Keratinocyte (primary cell): Measurements from ENCODE around the gene BEST1. TPM values are rescaled to one million over a fixed set of nuclear protein-coding genes. Genes with fewer than 3 reads are reported as not detected.
"Not testable (repeated sequence)": the region's sequence is repeated elsewhere in the genome, so short reads cannot be mapped to it uniquely, and the experiment has no call there.

Experiments
- DNase-seq: peaks from one replicate; pipeline ENCODE4 v3.0.0-alpha.2; 2011; ENCODE audit warnings: low read depth, missing footprints, low spot score
- FAIRE-seq: peaks from 2 replicates; lab custom pipeline; 2011; peaks lifted over from hg19 to GRCh38; lab: Jason Lieb, UNC
- H2AFZ ChIP-seq: 2 replicates; pipeline ENCODE4 v1.6.0; 2012; ENCODE audit warnings: low read length, control low read depth, inconsistent platforms; ENCODE audit not compliant: control insufficient read depth
- H3K27ac ChIP-seq: 2 replicates; pipeline ENCODE4 v1.5.1; 2011; ENCODE audit warnings: low read length; ENCODE audit not compliant: control insufficient read depth, insufficient read depth
- H3K27me3 ChIP-seq: 3 replicates; pipeline ENCODE4 v1.6.0; 2011; ENCODE audit warnings: low read length; ENCODE audit not compliant: control insufficient read depth, insufficient read depth; ENCODE audit errors: extremely low read depth
- H3K36me3 ChIP-seq, 2 experiments: 2 replicates in 1 of 2; 3 replicates in 1 of 2; pipeline ENCODE4 v1.5.1; 2011; ENCODE audit warnings: low read length in 2 of 2, mild to moderate bottlenecking in 1 of 2; ENCODE audit not compliant: control insufficient read depth in 2 of 2, insufficient read depth in 2 of 2; ENCODE audit errors: extremely low read depth in 1 of 2
- H3K4me1 ChIP-seq: 3 replicates; pipeline ENCODE4 v1.5.1; 2011; ENCODE audit warnings: low read length; ENCODE audit not compliant: control insufficient read depth, insufficient read depth; ENCODE audit errors: extremely low read depth
- H3K4me2 ChIP-seq: 3 replicates; pipeline ENCODE4 v1.6.0; 2011; ENCODE audit warnings: low read depth, low read length; ENCODE audit not compliant: control insufficient read depth, insufficient read depth; ENCODE audit errors: extremely low read depth
- H3K4me3 ChIP-seq, 3 experiments: fragments of 200-600 bp in 1 of 3; sonication (generic) in 1 of 3; 2 replicates in 2 of 3; 3 replicates in 1 of 3; pipeline ENCODE4 v1.5.1; 2011 to 2016; ENCODE audit warnings: low read length in 3 of 3, mild to moderate bottlenecking in 3 of 3, control low read depth in 2 of 3, inconsistent platforms in 1 of 3, low read depth in 1 of 3, mixed read lengths in 1 of 3, mixed run types in 1 of 3, moderate library complexity in 1 of 3; ENCODE audit not compliant: control insufficient read depth in 2 of 3, insufficient read depth in 2 of 3; ENCODE audit errors: extremely low read depth in 1 of 3
- H3K79me2 ChIP-seq: 2 replicates; pipeline ENCODE4 v1.6.0; 2012; ENCODE audit warnings: low read length; ENCODE audit not compliant: control insufficient read depth, insufficient read depth
- H3K9ac ChIP-seq: 3 replicates; pipeline ENCODE4 v1.6.0; 2011; ENCODE audit warnings: low read length; ENCODE audit not compliant: control insufficient read depth, insufficient read depth; ENCODE audit errors: extremely low read depth
- H3K9me1 ChIP-seq: 3 replicates; pipeline ENCODE4 v1.6.0; 2011; ENCODE audit warnings: low read length; ENCODE audit not compliant: control insufficient read depth, insufficient read depth; ENCODE audit errors: extremely low read depth
- H3K9me3 ChIP-seq: 2 replicates; pipeline ENCODE4 v1.5.1; 2012; ENCODE audit warnings: low read depth, low read length; ENCODE audit not compliant: control insufficient read depth
- H4K20me1 ChIP-seq: 3 replicates; pipeline ENCODE4 v1.6.0; 2011; ENCODE audit warnings: low read length; ENCODE audit not compliant: control insufficient read depth, insufficient read depth; ENCODE audit errors: extremely low read depth
- EZH2 ChIP-seq: IDR thresholded peaks from one replicate; pipeline ENCODE4 v1.6.1; 2012; ENCODE audit warnings: inconsistent platforms, mild to moderate bottlenecking, low read length, moderate library complexity
- dilution Hi-C: fragments of 300-500 bp; cut with MboI; formaldehyde crosslinking; loops from one replicate; pipeline ENCODE4 v1.7.0; 2020; ENCODE audit warnings: low sequenced_read_pairs; ENCODE audit not compliant: extremely low pct_ligation_motif_present
- polyA plus RNA-seq, 5 experiments: library from polyadenylated mRNA; depleted of rRNA in 3 of 5; stranded (reverse) in 3 of 5; stranded (forward) in 1 of 5; unstranded in 1 of 5; fragments of >200 nt; gene quantifications; 1 replicate in 1 of 5; 2 replicates in 3 of 5; 3 replicates in 1 of 5; pipeline versions ENCODE4 v1.2.1 to v1.2.3, GENCODE V29; 2011 to 2012; ENCODE audit warnings: missing spikeins in 2 of 5, low read depth in 1 of 5, low replicate concordance in 1 of 5
- TF ChIP-seq, protein P1 (sequence below), 3 experiments: IDR thresholded peaks in 1 of 3; conservative IDR thresholded peaks in 1 of 3; optimal IDR thresholded peaks in 1 of 3; 2 replicates in 2 of 3; 3 replicates in 1 of 3; pipeline versions ENCODE3 to v1.5.1; 2011; ENCODE audit warnings: low read length in 3 of 3, mild to moderate bottlenecking in 3 of 3, moderate library complexity in 2 of 3, control low read depth in 1 of 3, inconsistent platforms in 1 of 3; ENCODE audit not compliant: insufficient read depth in 2 of 3; ENCODE audit errors: extremely low read depth in 1 of 3

Gene BEST1
- polyA plus RNA-seq, 1 donor (not counting 4 experiments of a cell fraction or from before 2014, with no cell fraction given) = 0.13 TPM

DNA sequence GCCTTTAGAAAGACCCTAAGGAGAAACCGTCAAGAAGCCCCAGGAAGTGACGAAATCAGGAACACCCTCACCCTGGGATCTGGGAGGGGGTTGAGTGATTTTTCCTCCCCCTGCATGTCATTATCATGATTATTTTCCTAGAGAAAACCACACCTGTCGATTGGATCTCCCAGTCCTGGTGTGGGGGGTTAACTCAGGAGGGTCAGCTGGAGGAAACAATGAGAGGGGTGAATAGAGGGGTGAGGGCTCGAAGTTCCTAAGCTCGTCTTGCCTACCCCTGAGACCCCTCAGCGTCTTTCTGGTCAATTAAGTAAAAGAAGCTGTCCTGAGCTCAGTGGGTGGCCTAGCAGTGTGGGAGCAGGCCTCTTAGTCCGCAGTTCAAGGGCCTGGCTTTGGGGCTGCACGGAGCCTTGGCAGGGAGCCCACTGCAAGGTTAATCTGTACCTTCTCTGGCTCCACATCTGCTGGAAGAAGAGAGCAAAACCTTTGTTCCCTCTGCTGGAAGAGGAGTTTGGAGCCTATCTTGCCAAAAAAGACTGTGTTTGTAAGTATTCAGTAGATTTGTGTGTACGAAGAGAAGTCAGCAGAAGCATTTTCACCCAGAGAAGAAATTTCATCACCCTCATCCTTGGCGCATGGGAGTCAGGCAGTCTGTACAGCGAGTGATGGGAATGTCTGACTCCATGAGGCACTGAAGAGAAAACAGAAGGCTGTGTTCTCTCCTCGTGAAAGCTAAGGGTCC is 51.5 kb downstream of the BEST1 start:
- Histone ChIP-seq H4K20me1 (no peaks in the 10 kb centered on the region), H3K9ac (no peak overlapping the region), H3K9me3 (peaks cover 6% of the 10 kb centered on the region), H3K27ac (no peak overlapping the region), H3K4me1 (no peaks in the 10 kb centered on the region), H3K79me2 (no peaks in the 10 kb centered on the region), H2AFZ (no peak overlapping the region), H3K27me3 (no peaks in the 10 kb centered on the region), H3K9me1 (no peaks in the 10 kb centered on the region), H3K4me2 (no peak overlapping the region), H3K4me3 (no peak overlapping the region), H3K36me3 (no peaks in the 10 kb centered on the region)
- TF ChIP-seq EZH2 = no peak
- TF ChIP-seq, protein P1, sequence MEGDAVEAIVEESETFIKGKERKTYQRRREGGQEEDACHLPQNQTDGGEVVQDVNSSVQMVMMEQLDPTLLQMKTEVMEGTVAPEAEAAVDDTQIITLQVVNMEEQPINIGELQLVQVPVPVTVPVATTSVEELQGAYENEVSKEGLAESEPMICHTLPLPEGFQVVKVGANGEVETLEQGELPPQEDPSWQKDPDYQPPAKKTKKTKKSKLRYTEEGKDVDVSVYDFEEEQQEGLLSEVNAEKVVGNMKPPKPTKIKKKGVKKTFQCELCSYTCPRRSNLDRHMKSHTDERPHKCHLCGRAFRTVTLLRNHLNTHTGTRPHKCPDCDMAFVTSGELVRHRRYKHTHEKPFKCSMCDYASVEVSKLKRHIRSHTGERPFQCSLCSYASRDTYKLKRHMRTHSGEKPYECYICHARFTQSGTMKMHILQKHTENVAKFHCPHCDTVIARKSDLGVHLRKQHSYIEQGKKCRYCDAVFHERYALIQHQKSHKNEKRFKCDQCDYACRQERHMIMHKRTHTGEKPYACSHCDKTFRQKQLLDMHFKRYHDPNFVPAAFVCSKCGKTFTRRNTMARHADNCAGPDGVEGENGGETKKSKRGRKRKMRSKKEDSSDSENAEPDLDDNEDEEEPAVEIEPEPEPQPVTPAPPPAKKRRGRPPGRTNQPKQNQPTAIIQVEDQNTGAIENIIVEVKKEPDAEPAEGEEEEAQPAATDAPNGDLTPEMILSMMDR (optimal IDR thresholded peaks at IDR 0.05 in 1 of 3, IDR thresholded peaks at IDR 0.05 in 1 of 3, conservative IDR thresholded peaks at IDR 0.05 in 1 of 3; ENCODE audit: extremely low read depth in 1 of 3, insufficient read depth in 2 of 3, low read length in 3 of 3) = no peak
- dilution Hi-C loops = no loop called here
- FAIRE-seq = no peak
- DNase-seq = no peak

DNA sequence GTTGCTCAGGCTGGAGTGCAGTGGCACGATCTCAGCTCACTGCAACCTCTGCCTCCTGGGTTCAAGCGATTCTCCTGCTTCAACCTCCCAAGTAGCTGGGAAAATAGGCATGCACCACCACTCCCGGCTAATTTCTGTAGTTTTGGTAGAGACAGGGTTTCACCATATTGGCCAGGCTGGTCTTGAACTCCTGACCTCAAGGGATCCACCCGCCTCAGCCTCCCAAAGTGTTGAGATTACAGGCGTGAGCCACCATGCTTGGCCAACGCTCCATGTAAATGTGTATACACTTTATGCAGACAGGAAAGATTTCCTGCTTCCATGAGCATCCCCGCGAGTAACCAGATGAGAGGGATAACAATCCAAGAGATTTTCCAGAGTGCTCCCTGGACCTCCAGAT is 52.1 kb downstream of the BEST1 start:
- H3K79me2 ChIP-seq, H3K9ac ChIP-seq, FAIRE-seq, dilution Hi-C loops, H3K9me3 ChIP-seq, H3K4me2 ChIP-seq, H3K27ac ChIP-seq, H3K9me1 ChIP-seq, H3K4me3 ChIP-seq, H3K36me3 ChIP-seq, H2AFZ ChIP-seq, H3K27me3 ChIP-seq, H3K4me1 ChIP-seq, DNase-seq, H4K20me1 ChIP-seq: not testable (repeated sequence)

DNA sequence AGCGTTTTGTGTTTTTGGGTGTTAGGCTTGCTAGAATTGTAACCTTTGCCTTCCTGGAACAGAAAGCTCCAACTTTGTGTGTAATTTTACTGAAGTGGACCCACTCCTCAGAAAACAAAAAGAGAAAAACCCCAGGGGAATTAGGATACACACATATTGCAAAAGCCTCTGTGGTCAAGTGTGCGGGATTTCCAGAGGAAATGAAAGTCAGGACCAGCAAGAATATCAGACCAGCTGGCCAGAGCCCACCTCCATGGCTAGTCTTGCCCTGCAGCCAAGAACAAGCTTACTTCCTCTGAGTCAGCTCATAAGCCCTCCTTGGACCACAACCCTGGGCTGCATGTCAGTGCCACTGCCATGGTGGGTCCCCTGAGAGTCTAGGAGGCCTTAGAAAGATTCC is 54.3 kb downstream of the BEST1 start:
- no peak overlapping the region for H3K27ac ChIP-seq
- H3K9me1 ChIP-seq = no peaks in the 10 kb centered on the region
- no peak overlapping the region for H2AFZ ChIP-seq
- H3K79me2 ChIP-seq = no peaks in the 10 kb centered on the region
- peaks cover 3% of the 10 kb centered on the region for H3K9me3 ChIP-seq
- TF ChIP-seq EZH2 = no peak
- TF ChIP-seq, protein P1 (optimal IDR thresholded peaks at IDR 0.05 in 1 of 3, IDR thresholded peaks at IDR 0.05 in 1 of 3, conservative IDR thresholded peaks at IDR 0.05 in 1 of 3; ENCODE audit: extremely low read depth in 1 of 3, insufficient read depth in 2 of 3, low read length in 3 of 3) = no peak
- DNase-seq (no peak), FAIRE-seq (no peak)
- no peak overlapping the region for H3K4me2 ChIP-seq
- no peaks in the 10 kb centered on the region for H3K27me3 ChIP-seq
- dilution Hi-C loops = no loop called here
- H3K9ac ChIP-seq = no peak overlapping the region
- no peaks in the 10 kb centered on the region for H3K36me3 ChIP-seq
- no peaks in the 10 kb centered on the region for H3K4me1 ChIP-seq
- no peak overlapping the region for H3K4me3 ChIP-seq
- no peaks in the 10 kb centered on the region for H4K20me1 ChIP-seq
